ENCODE measurements around the gene ADAT3.

GRCh38 chr19:1871630-1872029 is 33.6 kb upstream of the ADAT3 start:
- TF ChIP-seq CTCF (IDR thresholded peaks at IDR 0.05) (no peak), POLR2A (IDR thresholded peaks at IDR 0.05) (no peak)
